K562 (cell line): Measurements from ENCODE around the gene ZNF837. TPM values are rescaled to one million over a fixed set of nuclear protein-coding genes. Genes with fewer than 3 reads are reported as not detected.

Experiments
- ATF1 ChIP-seq, 2 experiments: fragments of 450-650 bp in 1 of 2; IDR thresholded peaks; 2 replicates each; pipeline ENCODE4 v1.6.1; 2016; ENCODE audit warnings: missing compliant biosample characterization in 1 of 2, missing genetic modification characterization in 1 of 2
- BRD4 ChIP-seq: fragments of 200-600 bp; sonication (generic); IDR thresholded peaks from 2 replicates; pipeline ENCODE4 v1.6.1; 2017; ENCODE audit warnings: inconsistent platforms
- CAMTA2 ChIP-seq: fragments of 250-450 bp; sonication (Bioruptor Pico); conservative IDR thresholded peaks from 2 replicates; pipeline ENCODE4 v1.5.1; 2022
- E4F1 ChIP-seq: fragments of 250-450 bp; sonication (Bioruptor Pico); IDR thresholded peaks from 2 replicates; pipeline ENCODE4 v1.5.0; 2021; ENCODE audit warnings: mild to moderate bottlenecking, borderline replicate concordance
- FOXA3 ChIP-seq, 2 experiments: fragments of 450-650 bp in 1 of 2; sonication (generic) in 1 of 2; formaldehyde crosslinking; IDR thresholded peaks in 1 of 2; conservative IDR thresholded peaks in 1 of 2; 2 replicates each; pipeline versions ENCODE4 v1.4.0 to v1.8.0; 2020 to 2022; ENCODE audit warnings: mild to moderate bottlenecking in 2 of 2, missing genetic modification reagents in 1 of 2
- GABPB1 ChIP-seq: sonication (generic); formaldehyde crosslinking; IDR thresholded peaks from 2 replicates; pipeline ENCODE4 v1.8.0; 2022; ENCODE audit warnings: mild to moderate bottlenecking, missing genetic modification reagents
- KAT8 ChIP-seq: fragments of 450-650 bp; IDR thresholded peaks from 2 replicates; pipeline ENCODE4 v1.6.1; 2016; ENCODE audit warnings: low read depth, mild to moderate bottlenecking
- LARP7 ChIP-seq: fragments of 450-650 bp; IDR thresholded peaks from 2 replicates; pipeline ENCODE4 v1.6.1; 2016
- MEF2D ChIP-seq: conservative IDR thresholded peaks from 2 replicates; pipeline ENCODE4 v1.6.1; 2016; ENCODE audit warnings: low read depth, missing genetic modification characterization, missing compliant biosample characterization
- MLLT1 ChIP-seq, 2 experiments: fragments of 450-650 bp; IDR thresholded peaks; 2 replicates each; pipeline ENCODE4 v1.6.1; 2016
- NR2C2 ChIP-seq, 2 experiments: fragments of 200-800 bp in 1 of 2; sonication (Bioruptor generic) in 1 of 2; sonication (generic) in 1 of 2; formaldehyde crosslinking in 1 of 2; IDR thresholded peaks; 2 replicates each; pipeline versions ENCODE4 v1.6.1 to v1.8.0; 2016 to 2022; ENCODE audit warnings: mild to moderate bottlenecking in 1 of 2, missing compliant biosample characterization in 1 of 2, missing genetic modification characterization in 1 of 2, missing genetic modification reagents in 1 of 2
- PKNOX1 ChIP-seq: fragments of 450-650 bp; IDR thresholded peaks from 2 replicates; pipeline ENCODE4 v1.6.1; 2016
- POLR2AphosphoS5 ChIP-seq: IDR thresholded peaks from 2 replicates; pipeline ENCODE4 v1.6.1; 2011; ENCODE audit warnings: mild to moderate bottlenecking, low read depth, low read length, moderate library complexity; ENCODE audit not compliant: control insufficient read depth, insufficient read depth
- SOX6 ChIP-seq: fragments of 450-650 bp; IDR thresholded peaks from 2 replicates; pipeline ENCODE4 v1.6.1; 2014; ENCODE audit warnings: mild to moderate bottlenecking
- SRF ChIP-seq, 2 experiments: fragments of 250-450, 450-650 bp in 1 of 2; sonication (Bioruptor Pico) in 1 of 2; sonication (generic) in 1 of 2; formaldehyde crosslinking; IDR thresholded peaks; 2 replicates each; pipeline versions ENCODE4 v1.5.0 to v1.5.1; 2020 to 2022; ENCODE audit warnings: mild to moderate bottlenecking in 1 of 2, missing genetic modification reagents in 1 of 2
- TAF1 ChIP-seq: IDR thresholded peaks from 2 replicates; pipeline ENCODE4 v1.6.1; 2011; ENCODE audit warnings: mild to moderate bottlenecking, low read length, moderate library complexity; ENCODE audit not compliant: insufficient read depth, control insufficient read depth, severe bottlenecking; ENCODE audit errors: extremely low read depth
- THAP12 ChIP-seq: fragments of 250-450 bp; sonication (Bioruptor Pico); IDR thresholded peaks from 2 replicates; pipeline ENCODE4 v1.9.0; 2021; ENCODE audit warnings: mild to moderate bottlenecking, inconsistent platforms
- ZNF12 ChIP-seq: sonication (generic); formaldehyde crosslinking; IDR thresholded peaks from 2 replicates; pipeline ENCODE4 v1.4.0; 2020; ENCODE audit warnings: mild to moderate bottlenecking, missing genetic modification reagents
- ZNF232 ChIP-seq: sonication (generic); formaldehyde crosslinking; IDR thresholded peaks from 2 replicates; pipeline ENCODE4 v1.8.0; 2022; ENCODE audit warnings: mild to moderate bottlenecking, missing genetic modification reagents
- ZSCAN29 ChIP-seq: fragments of 450-650 bp; IDR thresholded peaks from 2 replicates; pipeline ENCODE4 v1.6.1; 2017
- polyA plus RNA-seq, 8 experiments: library from polyadenylated mRNA; depleted of rRNA in 4 of 8; stranded (reverse) in 5 of 8; unstranded in 3 of 8; fragments of >200 nt; fragmentation: Nextera tagmentation in 2 of 8; fragmentation: Illumina TruSeq in 1 of 8; extraction: Ambion mirVana in 2 of 8; extraction: Trizol in 1 of 8; gene quantifications; 2 replicates each; pipeline versions ENCODE4 v1.2.1 to v1.2.3, GENCODE V29; 2011 to 2014; ENCODE audit warnings: inconsistent platforms in 1 of 8, missing spikeins in 1 of 8
- total RNA-seq, 7 experiments: library from RNA; depleted of rRNA in 6 of 7; stranded (reverse); fragments of >200 nt in 6 of 7; fragmentation: Illumina TruSeq in 2 of 7; extraction: Trizol in 2 of 7; gene quantifications; 2 replicates each; pipeline versions ENCODE4 v1.2.1 to v1.2.3, GENCODE V29; 2011 to 2021; ENCODE audit warnings: low replicate concordance in 1 of 7

Gene ZNF837
- total and polyA plus RNA-seq, 9 of the 15 experiments (the other 6 are each of a cell fraction or from before 2014, with no cell fraction given), result 0.11 to 2.1 (median 0.57) TPM; not detected in 4

- TF ChIP-seq THAP12 (peak; percentile 47; the same call in 1 of the 2 replicates), GABPB1 (peak; percentile 96), ZNF12 (CRISPR knock-in tag) (0 out of 2 replicates have a peak, but pooled peaks have one; percentile 23), LARP7 (no peak), POLR2AphosphoS5 (peak; percentile 96), NR2C2 (CRISPR knock-in tag; IDR thresholded peaks at IDR 0.05) (peak; percentile 99), NR2C2 (tag; IDR thresholded peaks at IDR 0.05) (peak; percentile 100), ATF1 (CRISPR knock-in tag; IDR thresholded peaks at IDR 0.05) (no peak; the same call in 1 of the 2 replicates), ATF1 (tag; IDR thresholded peaks at IDR 0.05) (peak; percentile 95), BRD4 (peak; percentile 97), ZSCAN29 (peak; percentile 89), KAT8 (no peak), MLLT1 (IDR thresholded peaks at IDR 0.05) (peak; percentile 63 to 74; a peak in 1 of 4 replicates), SOX6 (0 out of 2 replicates have a peak, but pooled peaks have one; percentile 30), MEF2D (tag) (no peak), FOXA3 (CRISPR knock-in tag; conservative IDR thresholded peaks at IDR 0.05 in 1 of 2, IDR thresholded peaks at IDR 0.05 in 1 of 2) (peak in 1 of 2 experiments; percentile 77; a peak in 1 of 4 replicates), CAMTA2 (CRISPR knock-in tag) (no peak), E4F1 (CRISPR knock-in tag) (no peak), TAF1 (peak; percentile 98), PKNOX1 (0 out of 2 replicates have a peak, but pooled peaks have one; percentile 33), SRF (CRISPR knock-in tag; IDR thresholded peaks at IDR 0.05) (peak in 1 of 2 experiments; percentile 77; a peak in 1 of 4 replicates), ZNF232 (CRISPR knock-in tag) (no peak)
Measured at GRCh38 chr19:58386576-58387337, 5.9 kb upstream of the ZNF837 start, which contains the start of gene RPS5 (continued).
